T-cell (primary cell): Measurements from ENCODE around the gene MSLN. TPM values are rescaled to one million over a fixed set of nuclear protein-coding genes. Genes with fewer than 3 reads are reported as not detected.
A peak's percentile ranks its signal among the peaks of the same experiment; 100 is the strongest.

Source experiments
- ATAC-seq, 4 experiments: fragments of 200-7000 bp in 3 of 4; fragments of 150-1000 bp in 1 of 4; cut with Tn5 transposase; replicated peaks in 1 of 4; 1 replicate in 3 of 4; 2 replicates in 1 of 4; pipeline ENCODE4 v1.10.0; 2021; ENCODE audit warnings: moderate library complexity in 3 of 4, mild to moderate bottlenecking in 2 of 4, moderate number of reproducible peaks in 1 of 4
- CTCF ChIA-PET, 2 donors: fragments of 300-600 bp; sonication (Branson Sonifier 250); formaldehyde crosslinking; loops; one replicate each; lab custom pipeline; 2022; ENCODE audit warnings: antibody characterized with exemption in 2 of 2; lab: Charles Lee
- POLR2A ChIA-PET, 2 donors: fragments of 300-600 bp; sonication (Branson Sonifier 250); formaldehyde crosslinking; loops; one replicate each; lab custom pipeline; 2022; ENCODE audit warnings: antibody characterized with exemption in 2 of 2; lab: Charles Lee
- DNase-seq, 35 experiments: peaks; one replicate each; pipeline versions ENCODE4 v3.0.0 to v3.0.0-alpha.2; 2013 to 2023
- H3K27ac ChIP-seq: one replicate; pipeline ENCODE4 v1.5.1; 2013; ENCODE audit warnings: low read length
- H3K27me3 ChIP-seq, 2 experiments: replicated peaks in 1 of 2; 1 replicate in 1 of 2; 2 replicates in 1 of 2; pipeline versions ENCODE4 v1.6.1 to v1.7.0; 2013; ENCODE audit warnings: low read length in 1 of 2, mixed read lengths in 1 of 2; ENCODE audit not compliant: control insufficient read depth in 2 of 2, insufficient read depth in 2 of 2; ENCODE audit errors: extremely low read depth in 1 of 2
- H3K36me3 ChIP-seq, 2 donors: 1 replicate in 1 of 2; 2 replicates in 1 of 2; pipeline versions ENCODE4 v1.6.1 to v1.7.0; 2013; ENCODE audit warnings: low read length in 1 of 2; ENCODE audit not compliant: control insufficient read depth in 2 of 2, insufficient read depth in 1 of 2; ENCODE audit errors: extremely low read depth in 1 of 2
- H3K4me1 ChIP-seq, 2 experiments: 1 replicate in 1 of 2; 2 replicates in 1 of 2; pipeline versions ENCODE4 v1.6.1 to v1.7.0; 2013; ENCODE audit warnings: low read length in 2 of 2, mixed read lengths in 1 of 2; ENCODE audit not compliant: insufficient read depth in 2 of 2, control insufficient read depth in 1 of 2; ENCODE audit errors: extremely low read depth in 1 of 2
- H3K4me3 ChIP-seq, 2 donors: 1 replicate in 1 of 2; 2 replicates in 1 of 2; pipeline versions ENCODE4 v1.5.1 to v1.7.0; 2013; ENCODE audit warnings: mild to moderate bottlenecking in 2 of 2, low read length in 1 of 2, moderate library complexity in 1 of 2; ENCODE audit not compliant: control insufficient read depth in 1 of 2; ENCODE audit errors: extremely low read depth in 1 of 2
- H3K9me3 ChIP-seq: 2 replicates; pipeline ENCODE4 v1.7.0; 2013
- H3K27ac Mint-ChIP-seq, 2 donors: one replicate each; pipeline ENCODE4 v1.8.0; 2020 to 2021; ENCODE audit warnings: mild to moderate bottlenecking in 2 of 2, mixed read lengths in 2 of 2
- H3K27me3 Mint-ChIP-seq, 2 donors: one replicate each; pipeline ENCODE4 v1.8.0; 2021 to 2022; ENCODE audit warnings: mixed read lengths in 2 of 2
- H3K36me3 Mint-ChIP-seq: one replicate; pipeline ENCODE4 v1.8.0; 2021; ENCODE audit warnings: mixed read lengths
- H3K4me1 Mint-ChIP-seq, 3 donors: one replicate each; pipeline ENCODE4 v1.8.0; 2020 to 2022; ENCODE audit warnings: mixed read lengths in 3 of 3, mild to moderate bottlenecking in 1 of 3
- H3K4me3 Mint-ChIP-seq, 3 donors: one replicate each; pipeline ENCODE4 v1.8.0; 2020 to 2022; ENCODE audit warnings: mild to moderate bottlenecking in 3 of 3, mixed read lengths in 3 of 3, moderate library complexity in 3 of 3
- H3K9me3 Mint-ChIP-seq, 3 donors: one replicate each; pipeline ENCODE4 v1.8.0; 2020 to 2022; ENCODE audit warnings: mixed read lengths in 3 of 3
- WGBS: methylation state at CpG from one replicate; pipeline ENCODE4 v1.1.5; 2013; ENCODE audit warnings: missing lambda C conversion rate; ENCODE audit not compliant: insufficient coverage; 5-methylcytosine and 5-hydroxymethylcytosine counted together
- total RNA-seq, 35 experiments: library from RNA in 6 of 35; stranded (reverse) in 6 of 35; fragments of 120-200 nt in 1 of 35; gene quantifications; one replicate each; pipeline versions ENCODE4 v1.2.1 to v1.2.4 and lab custom pipeline; 2013 to 2026

MSLN gene
- total RNA-seq, 5 donors from 2014 or later (not counting 1 experiment from before 2014, with no cell fraction given), result 0.55 to 0.60 TPM; not detected in 3

DNA sequence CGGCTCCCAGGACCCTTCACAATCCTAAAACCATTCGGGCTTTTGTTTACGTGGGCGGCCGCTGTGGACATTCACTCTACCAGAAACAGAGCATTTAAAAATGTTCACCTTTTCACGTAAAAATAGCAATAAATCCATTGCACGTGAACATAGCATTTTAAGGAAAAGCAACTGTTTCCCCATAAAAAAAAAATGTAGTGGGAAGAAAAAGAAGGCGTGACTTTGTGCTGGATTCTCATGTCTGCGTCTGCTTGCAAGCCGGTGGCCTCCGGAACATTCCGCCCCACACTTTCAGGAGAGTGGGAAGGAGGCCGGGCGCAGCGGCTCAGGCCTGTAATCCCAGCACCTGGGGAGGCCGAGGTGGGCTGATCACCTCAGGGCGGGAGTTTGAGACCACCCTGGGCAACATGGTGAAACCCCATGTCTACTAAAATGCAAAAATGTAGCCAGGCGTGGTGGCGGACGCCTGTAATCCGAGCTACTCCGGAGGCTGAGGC lies 53.4 kb downstream of the MSLN start:
- Histone ChIP-seq H3K36me3 (no peaks in the 10 kb centered on the region), H3K27me3 (peaks cover 0 to 71% of the 10 kb centered on the region in 2 experiments), H3K27ac (no peak overlapping the region), H3K9me3 (no peaks in the 10 kb centered on the region), H3K4me3 (no peak overlapping the region), H3K4me1 (peaks cover 0 to 9% of the 10 kb centered on the region in 2 experiments)
- POLR2A ChIA-PET, result no interaction called here
- DNase-seq, result no peak
- H3K27me3 Mint-ChIP-seq, result peaks cover 11 to 35% of the 10 kb centered on the region in 2 donors
- CTCF ChIA-PET, result no interaction called here
- H3K27ac Mint-ChIP-seq, result no peak overlapping the region
- H3K9me3 Mint-ChIP-seq, result no peaks in the 10 kb centered on the region
- H3K36me3 Mint-ChIP-seq, result peaks cover 3% of the 10 kb centered on the region
- H3K4me1 Mint-ChIP-seq, result peaks cover 6 to 7% (median 7%) of the 10 kb centered on the region in 3 donors
- 77% methylated on average over 13 of the region's 22 CpGs for WGBS
- no peak overlapping the region for H3K4me3 Mint-ChIP-seq
- ATAC-seq, result no peak

DNA sequence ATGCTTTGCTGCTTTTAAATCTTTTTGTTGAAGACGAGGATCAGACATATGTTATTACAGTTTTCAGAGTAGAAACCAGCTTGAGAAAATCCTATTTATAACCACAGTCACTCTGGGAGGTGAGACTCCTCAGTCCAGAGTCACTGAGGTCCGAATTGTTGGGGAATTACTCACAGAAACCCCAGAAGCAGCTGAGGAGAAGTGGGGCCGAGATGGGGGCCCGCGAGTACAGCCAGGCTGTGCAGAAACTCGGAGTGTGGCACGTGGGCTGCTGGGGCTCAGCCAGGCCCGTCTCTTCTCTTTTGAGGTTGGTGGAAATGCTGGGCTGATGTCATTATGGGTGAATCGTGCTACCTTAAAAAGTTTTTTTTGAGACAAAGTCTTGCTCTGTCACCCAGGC lies 54.4 kb downstream of the MSLN start:
- H3K4me3 Mint-ChIP-seq, result no peak overlapping the region
- H3K27ac Mint-ChIP-seq, result no peak overlapping the region
- peaks cover 11 to 35% of the 10 kb centered on the region in 2 donors for H3K27me3 Mint-ChIP-seq
- Histone ChIP-seq H3K4me1 (peaks cover 8 to 15% of the 10 kb centered on the region in 2 experiments), H3K27ac (no peak overlapping the region), H3K4me3 (no peak overlapping the region), H3K9me3 (no peaks in the 10 kb centered on the region), H3K27me3 (peaks cover 0 to 80% of the 10 kb centered on the region in 2 experiments), H3K36me3 (no peaks in the 10 kb centered on the region)
- H3K36me3 Mint-ChIP-seq, result peaks cover 3% of the 10 kb centered on the region
- H3K9me3 Mint-ChIP-seq, result no peaks in the 10 kb centered on the region
- ATAC-seq (no peak), DNase-seq (no peak)
- CTCF ChIA-PET, result no interaction called here
- POLR2A ChIA-PET, result no interaction called here
- H3K4me1 Mint-ChIP-seq, result peaks cover 6 to 14% (median 11%) of the 10 kb centered on the region in 3 donors
- no CpG with 5 or more reads among the region's 9 CpGs for WGBS

GRCh38 chr16:815861-816260 lies 55.3 kb downstream of the MSLN start:
- WGBS, result 88% methylated on average over 11 of the region's 15 CpGs
- no peak for DNase-seq
- H3K4me1 Mint-ChIP-seq, result peaks cover 9 to 16% (median 15%) of the 10 kb centered on the region in 3 donors
- no peak for ATAC-seq
- ChIA-PET POLR2A (no interaction called here), CTCF (no interaction called here)
- Histone ChIP-seq H3K27ac (no peak overlapping the region), H3K4me3 (no peak overlapping the region), H3K27me3 (peaks cover 0 to 78% of the 10 kb centered on the region in 2 experiments), H3K4me1 (peaks cover 8 to 15% of the 10 kb centered on the region in 2 experiments), H3K36me3 (no peaks in the 10 kb centered on the region), H3K9me3 (no peaks in the 10 kb centered on the region)
- H3K4me3 Mint-ChIP-seq, result no peak overlapping the region
- H3K36me3 Mint-ChIP-seq, result peaks cover 3% of the 10 kb centered on the region
- H3K27ac Mint-ChIP-seq, result no peak overlapping the region
- no peaks in the 10 kb centered on the region for H3K9me3 Mint-ChIP-seq
- H3K27me3 Mint-ChIP-seq, result peaks cover 11 to 35% of the 10 kb centered on the region in 2 donors

DNA sequence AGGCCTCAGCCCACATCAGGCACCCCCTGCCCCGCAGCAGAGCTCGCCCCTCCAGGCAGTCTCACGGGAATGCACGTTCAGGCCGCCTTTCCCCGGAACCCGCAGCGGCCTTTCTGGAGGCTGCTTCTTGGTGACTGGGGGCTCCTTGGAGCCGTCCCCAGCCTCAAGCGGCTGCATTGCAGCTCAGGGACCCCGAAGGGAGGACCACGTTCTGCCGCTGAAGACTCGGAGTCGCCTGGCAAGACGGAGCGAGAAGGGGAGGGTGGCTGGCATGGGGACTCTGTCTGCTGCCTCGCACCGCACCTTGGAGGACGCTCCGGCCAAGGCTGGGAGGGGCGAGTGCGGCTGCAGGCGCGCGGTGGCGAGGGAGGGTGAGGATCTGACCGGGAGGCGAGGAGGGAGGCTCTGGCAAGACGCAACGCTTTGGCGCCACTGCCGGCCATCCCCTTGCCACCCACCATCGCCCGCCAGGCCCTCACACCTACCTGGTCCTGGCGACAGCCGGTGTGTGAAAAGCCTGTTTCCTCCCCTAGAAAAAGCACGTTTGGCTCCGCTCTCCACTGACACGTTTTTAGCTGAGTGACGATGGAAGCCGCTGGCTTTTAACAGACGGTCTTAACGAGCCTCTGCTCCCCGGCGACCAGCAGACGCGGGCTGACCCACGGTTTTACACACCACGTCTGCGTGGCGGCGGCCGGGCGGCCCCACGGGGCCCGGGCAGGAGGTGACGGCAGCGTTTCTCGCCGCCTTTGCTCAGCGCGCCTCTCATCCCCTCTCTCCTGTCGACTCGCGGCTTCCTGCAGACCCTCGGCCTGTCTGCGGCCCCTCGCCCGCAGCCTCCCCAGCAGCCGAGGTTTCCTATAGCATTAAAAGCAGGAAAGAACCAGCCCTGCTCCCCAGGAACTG lies 56.7 kb downstream of the MSLN start:
- Mint-ChIP-seq H3K27me3 (peaks cover 8 to 33% of the 10 kb centered on the region in 2 donors), H3K4me1 (peaks cover 9 to 16% (median 16%) of the 10 kb centered on the region in 3 donors), H3K36me3 (peaks cover 3% of the 10 kb centered on the region), H3K9me3 (no peaks in the 10 kb centered on the region), H3K4me3 (no peak overlapping the region), H3K27ac (no peak overlapping the region)
- H3K4me1 ChIP-seq, result peaks cover 8 to 15% of the 10 kb centered on the region in 2 experiments
- no peaks in the 10 kb centered on the region for H3K9me3 ChIP-seq
- no peak overlapping the region for H3K27ac ChIP-seq
- ChIA-PET CTCF (interaction anchor here in 1 of 2 donors (0.6 kb wide), 1 partner anchor 759 kb away, joined by 7 read pairs; no protein-coding TSS in a partner anchor), POLR2A (no interaction called here)
- H3K36me3 ChIP-seq, result no peaks in the 10 kb centered on the region
- peaks cover 0 to 84% of the 10 kb centered on the region in 2 experiments for H3K27me3 ChIP-seq
- ATAC-seq (no peak), DNase-seq (no peak)
- 65% methylated on average over 69 of the region's 71 CpGs for WGBS
- peak overlapping the region in 1 of 2 donors; percentile 20 for H3K4me3 ChIP-seq

DNA sequence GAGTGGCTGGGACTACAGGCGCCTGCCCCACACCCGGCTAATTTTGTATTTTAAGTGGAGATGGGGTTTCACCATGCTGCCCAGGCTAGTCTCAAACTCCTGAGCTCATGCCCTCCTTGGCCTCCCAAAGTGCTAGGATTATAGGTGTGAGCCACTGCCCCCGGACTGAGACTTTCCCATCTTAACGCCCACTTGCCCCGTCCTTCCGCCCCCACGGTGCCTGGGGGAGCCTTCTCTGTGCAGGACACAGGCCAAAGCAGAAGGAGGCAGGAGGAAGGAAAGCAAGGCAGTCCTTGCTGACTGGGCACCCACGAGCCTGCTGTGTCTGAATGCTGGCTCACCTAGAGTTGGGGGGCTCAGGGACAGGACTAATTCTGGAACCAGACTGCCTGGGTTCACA lies 57.6 kb downstream of the MSLN start:
- Histone ChIP-seq H3K27ac (no peak overlapping the region), H3K27me3 (peaks cover 0 to 84% of the 10 kb centered on the region in 2 experiments), H3K4me1 (peaks cover 8 to 15% of the 10 kb centered on the region in 2 experiments), H3K9me3 (no peaks in the 10 kb centered on the region), H3K36me3 (no peaks in the 10 kb centered on the region), H3K4me3 (no peak overlapping the region)
- 82% methylated on average over 6 of the region's 8 CpGs for WGBS
- POLR2A ChIA-PET, result no interaction called here
- H3K4me3 Mint-ChIP-seq, result no peak overlapping the region
- DNase-seq, result no peak
- no peak overlapping the region for H3K27ac Mint-ChIP-seq
- H3K9me3 Mint-ChIP-seq, result no peaks in the 10 kb centered on the region
- CTCF ChIA-PET, result no interaction called here
- H3K27me3 Mint-ChIP-seq, result peaks cover 3 to 30% of the 10 kb centered on the region in 2 donors
- H3K36me3 Mint-ChIP-seq, result no peaks in the 10 kb centered on the region
- ATAC-seq, result no peak
- H3K4me1 Mint-ChIP-seq, result peaks cover 9 to 14% (median 13%) of the 10 kb centered on the region in 3 donors
